Stomach smooth muscle (tissue), 2 donors: ENCODE data around the gene CCDC102B.

Experiments used
- H3K27ac ChIP-seq: one replicate; pipeline ENCODE4 v1.7.0; 2013; ENCODE audit warnings: mild to moderate bottlenecking, low read length, inconsistent platforms
- H3K27me3 ChIP-seq, 2 donors: one replicate each; pipeline ENCODE4 v1.7.0; 2013; ENCODE audit warnings: low read length in 2 of 2; ENCODE audit not compliant: insufficient read depth in 2 of 2, control insufficient read depth in 1 of 2
- H3K36me3 ChIP-seq, 2 donors: one replicate each; pipeline ENCODE4 v1.7.0; 2013; ENCODE audit warnings: low read length in 2 of 2; ENCODE audit not compliant: control insufficient read depth in 2 of 2, insufficient read depth in 2 of 2
- H3K4me1 ChIP-seq: one replicate; pipeline ENCODE4 v1.7.0; 2013; ENCODE audit warnings: low read length; ENCODE audit not compliant: control insufficient read depth, insufficient read depth
- H3K4me3 ChIP-seq, 2 donors: one replicate each; pipeline ENCODE4 v1.7.0; 2013; ENCODE audit warnings: low read length in 2 of 2
- H3K9ac ChIP-seq, 2 donors: one replicate each; pipeline ENCODE4 v1.7.0; 2013; ENCODE audit warnings: low read length in 2 of 2, mild to moderate bottlenecking in 1 of 2
- H3K9me3 ChIP-seq, 2 donors: one replicate each; pipeline ENCODE4 v1.7.0; 2013; ENCODE audit warnings: low read length in 2 of 2; ENCODE audit not compliant: control insufficient read depth in 2 of 2
- donor health status: healthy.
- donor health status: Pancreatic carcinoma.

CCDC102B gene

GRCh38 chr18:68897286-68897685 lies 99.4 kb downstream of the CCDC102B start:
- Histone ChIP-seq H3K4me1 (no peaks in the 10 kb centered on the region), H3K9me3 (no peaks in the 10 kb centered on the region), H3K36me3 (no peaks in the 10 kb centered on the region), H3K4me3 (no peak overlapping the region), H3K27ac (no peak overlapping the region), H3K27me3 (no peaks in the 10 kb centered on the region), H3K9ac (no peak overlapping the region)

- Histone ChIP-seq H3K9me3 (no peaks in the 10 kb centered on the region), H3K36me3 (no peaks in the 10 kb centered on the region), H3K9ac (no peak overlapping the region), H3K27ac (no peak overlapping the region), H3K27me3 (no peaks in the 10 kb centered on the region), H3K4me1 (no peaks in the 10 kb centered on the region), H3K4me3 (no peak overlapping the region)
These were observed 111.7 kb downstream of the CCDC102B start for GRCh38 chr18:68909579-68909978.

GRCh38 chr18:68915061-68915460 lies 117.2 kb downstream of the CCDC102B start:
- no peaks in the 10 kb centered on the region for H3K4me1 ChIP-seq
- H3K4me3 ChIP-seq = no peak overlapping the region
- no peak overlapping the region for H3K27ac ChIP-seq
- H3K9ac ChIP-seq = no peak overlapping the region
- H3K36me3 ChIP-seq = no peaks in the 10 kb centered on the region
- H3K27me3 ChIP-seq = no peaks in the 10 kb centered on the region
- no peaks in the 10 kb centered on the region for H3K9me3 ChIP-seq

GRCh38 chr18:68916734-68917133 lies 118.9 kb downstream of the CCDC102B start:
- Histone ChIP-seq H3K27me3 (no peaks in the 10 kb centered on the region), H3K36me3 (no peaks in the 10 kb centered on the region), H3K4me1 (no peaks in the 10 kb centered on the region), H3K9ac (no peak overlapping the region), H3K9me3 (no peaks in the 10 kb centered on the region), H3K27ac (no peak overlapping the region), H3K4me3 (no peak overlapping the region)

GRCh38 chr18:68918216-68918615 lies 120.3 kb downstream of the CCDC102B start:
- H3K36me3 ChIP-seq = no peaks in the 10 kb centered on the region
- H3K4me1 ChIP-seq = no peaks in the 10 kb centered on the region
- H3K27me3 ChIP-seq = no peaks in the 10 kb centered on the region
- H3K9ac ChIP-seq = no peak overlapping the region
- H3K27ac ChIP-seq = no peak overlapping the region
- H3K9me3 ChIP-seq = no peaks in the 10 kb centered on the region
- no peak overlapping the region for H3K4me3 ChIP-seq

- Histone ChIP-seq H3K4me1 (no peaks in the 10 kb centered on the region), H3K9me3 (no peaks in the 10 kb centered on the region), H3K9ac (no peak overlapping the region), H3K27ac (no peak overlapping the region), H3K4me3 (no peak overlapping the region), H3K36me3 (no peaks in the 10 kb centered on the region), H3K27me3 (no peaks in the 10 kb centered on the region)
These were observed 122.0 kb downstream of the CCDC102B start for GRCh38 chr18:68919900-68920299.

- no peak overlapping the region for H3K9ac ChIP-seq
- no peaks in the 10 kb centered on the region for H3K4me1 ChIP-seq
- no peaks in the 10 kb centered on the region for H3K36me3 ChIP-seq
- H3K9me3 ChIP-seq = no peaks in the 10 kb centered on the region
- H3K27ac ChIP-seq = no peak overlapping the region
- H3K27me3 ChIP-seq = no peaks in the 10 kb centered on the region
- no peak overlapping the region for H3K4me3 ChIP-seq
These were observed 124.5 kb downstream of the CCDC102B start for GRCh38 chr18:68922392-68922791.

- H3K27me3 ChIP-seq = no peaks in the 10 kb centered on the region
- H3K9ac ChIP-seq = no peak overlapping the region
- H3K27ac ChIP-seq = no peak overlapping the region
- H3K9me3 ChIP-seq = no peaks in the 10 kb centered on the region
- no peaks in the 10 kb centered on the region for H3K4me1 ChIP-seq
- no peak overlapping the region for H3K4me3 ChIP-seq
- H3K36me3 ChIP-seq = no peaks in the 10 kb centered on the region
These were observed 127.4 kb downstream of the CCDC102B start for GRCh38 chr18:68925268-68925667.

GRCh38 chr18:68928762-68929675 lies 131.1 kb downstream of the CCDC102B start:
- H3K9me3 ChIP-seq = no peaks in the 10 kb centered on the region
- H3K4me3 ChIP-seq = no peak overlapping the region
- no peak overlapping the region for H3K27ac ChIP-seq
- no peak overlapping the region for H3K9ac ChIP-seq
- no peaks in the 10 kb centered on the region for H3K4me1 ChIP-seq
- no peaks in the 10 kb centered on the region for H3K27me3 ChIP-seq
- H3K36me3 ChIP-seq = no peaks in the 10 kb centered on the region

GRCh38 chr18:68935686-68936085 lies 137.8 kb downstream of the CCDC102B start:
- Histone ChIP-seq H3K4me1 (no peaks in the 10 kb centered on the region), H3K4me3 (no peak overlapping the region)

GRCh38 chr18:68937029-68937599 lies 139.2 kb downstream of the CCDC102B start:
- no peak overlapping the region for H3K9ac ChIP-seq
- H3K4me1 ChIP-seq = no peaks in the 10 kb centered on the region
- no peak overlapping the region for H3K4me3 ChIP-seq
- H3K36me3 ChIP-seq = no peaks in the 10 kb centered on the region
- no peaks in the 10 kb centered on the region for H3K27me3 ChIP-seq
- H3K27ac ChIP-seq = no peak overlapping the region
- no peaks in the 10 kb centered on the region for H3K9me3 ChIP-seq

More at GRCh38 chr18:68935686-68936085, 137.8 kb downstream of the CCDC102B start:
- Histone ChIP-seq H3K9me3 (no peaks in the 10 kb centered on the region), H3K9ac (no peak overlapping the region), H3K27ac (no peak overlapping the region), H3K36me3 (no peaks in the 10 kb centered on the region), H3K27me3 (no peaks in the 10 kb centered on the region)
